WTC11 (cell line): ENCODE data around the gene GADL1.

Source experiments
- PRRX2 ChIP-seq: fragments of 250-450 bp; sonication (Bioruptor Pico); IDR thresholded peaks from 2 replicates; pipeline ENCODE4 v1.8.0; 2021; ENCODE audit warnings: mild to moderate bottlenecking
- ZNF121 ChIP-seq: sonication (generic); formaldehyde crosslinking; IDR thresholded peaks from 2 replicates; pipeline ENCODE4 v1.8.0; 2023; ENCODE audit warnings: missing genetic modification reagents
- ZNF317 ChIP-seq: sonication (generic); formaldehyde crosslinking; IDR thresholded peaks from 2 replicates; pipeline ENCODE4 v1.8.1; 2023; ENCODE audit warnings: low read depth, mild to moderate bottlenecking, moderate library complexity, missing genetic modification reagents, borderline replicate concordance
- TF ChIP-seq, protein P1 (sequence below): sonication (generic); formaldehyde crosslinking; IDR thresholded peaks from 2 replicates; pipeline ENCODE4 v1.8.0; 2023; ENCODE audit warnings: mild to moderate bottlenecking, missing genetic modification reagents
- TF ChIP-seq, protein P2 (sequence below): fragments of 200-600 bp; IDR thresholded peaks from 2 replicates; pipeline ENCODE4 v1.8.0; 2022; ENCODE audit warnings: antibody characterized with exemption
- TF ChIP-seq, protein P3 (sequence below): sonication (generic); formaldehyde crosslinking; IDR thresholded peaks from 2 replicates; pipeline ENCODE4 v1.8.1; 2022; ENCODE audit warnings: low read depth, mild to moderate bottlenecking, moderate library complexity, missing genetic modification reagents, borderline replicate concordance
- TF ChIP-seq, protein P4 (sequence below): sonication (generic); formaldehyde crosslinking; IDR thresholded peaks from 2 replicates; pipeline ENCODE4 v1.8.0; 2022; ENCODE audit warnings: mild to moderate bottlenecking, missing genetic modification reagents
- TF ChIP-seq, protein P5 (sequence below): sonication (generic); formaldehyde crosslinking; IDR thresholded peaks from 2 replicates; pipeline ENCODE4 v1.8.1; 2023; ENCODE audit warnings: mild to moderate bottlenecking, missing genetic modification reagents, moderate library complexity

DNA sequence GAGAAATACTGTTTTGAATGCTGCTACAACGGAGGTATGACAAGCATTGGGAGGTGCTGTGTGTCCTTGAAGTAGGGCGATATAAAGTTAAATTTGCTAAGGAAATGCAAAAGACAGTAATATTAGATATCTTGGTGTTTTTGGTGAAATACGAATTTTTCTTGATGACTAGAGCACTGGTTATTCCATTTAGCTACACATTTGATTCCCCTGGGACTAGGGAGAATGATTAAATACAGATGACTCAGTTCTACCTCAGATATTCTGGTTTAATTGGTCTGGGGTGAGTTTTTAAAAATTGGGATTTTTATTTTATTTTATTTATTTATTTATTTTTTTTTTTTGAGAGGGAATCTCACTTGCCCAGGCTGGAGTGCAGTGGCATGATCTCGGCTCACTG is 18.7 kb upstream of the GADL1 start:
- TF ChIP-seq, protein P1, sequence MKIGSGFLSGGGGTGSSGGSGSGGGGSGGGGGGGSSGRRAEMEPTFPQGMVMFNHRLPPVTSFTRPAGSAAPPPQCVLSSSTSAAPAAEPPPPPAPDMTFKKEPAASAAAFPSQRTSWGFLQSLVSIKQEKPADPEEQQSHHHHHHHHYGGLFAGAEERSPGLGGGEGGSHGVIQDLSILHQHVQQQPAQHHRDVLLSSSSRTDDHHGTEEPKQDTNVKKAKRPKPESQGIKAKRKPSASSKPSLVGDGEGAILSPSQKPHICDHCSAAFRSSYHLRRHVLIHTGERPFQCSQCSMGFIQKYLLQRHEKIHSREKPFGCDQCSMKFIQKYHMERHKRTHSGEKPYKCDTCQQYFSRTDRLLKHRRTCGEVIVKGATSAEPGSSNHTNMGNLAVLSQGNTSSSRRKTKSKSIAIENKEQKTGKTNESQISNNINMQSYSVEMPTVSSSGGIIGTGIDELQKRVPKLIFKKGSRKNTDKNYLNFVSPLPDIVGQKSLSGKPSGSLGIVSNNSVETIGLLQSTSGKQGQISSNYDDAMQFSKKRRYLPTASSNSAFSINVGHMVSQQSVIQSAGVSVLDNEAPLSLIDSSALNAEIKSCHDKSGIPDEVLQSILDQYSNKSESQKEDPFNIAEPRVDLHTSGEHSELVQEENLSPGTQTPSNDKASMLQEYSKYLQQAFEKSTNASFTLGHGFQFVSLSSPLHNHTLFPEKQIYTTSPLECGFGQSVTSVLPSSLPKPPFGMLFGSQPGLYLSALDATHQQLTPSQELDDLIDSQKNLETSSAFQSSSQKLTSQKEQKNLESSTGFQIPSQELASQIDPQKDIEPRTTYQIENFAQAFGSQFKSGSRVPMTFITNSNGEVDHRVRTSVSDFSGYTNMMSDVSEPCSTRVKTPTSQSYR (CRISPR knock-in tag), result no peak
- TF ChIP-seq, protein P2, sequence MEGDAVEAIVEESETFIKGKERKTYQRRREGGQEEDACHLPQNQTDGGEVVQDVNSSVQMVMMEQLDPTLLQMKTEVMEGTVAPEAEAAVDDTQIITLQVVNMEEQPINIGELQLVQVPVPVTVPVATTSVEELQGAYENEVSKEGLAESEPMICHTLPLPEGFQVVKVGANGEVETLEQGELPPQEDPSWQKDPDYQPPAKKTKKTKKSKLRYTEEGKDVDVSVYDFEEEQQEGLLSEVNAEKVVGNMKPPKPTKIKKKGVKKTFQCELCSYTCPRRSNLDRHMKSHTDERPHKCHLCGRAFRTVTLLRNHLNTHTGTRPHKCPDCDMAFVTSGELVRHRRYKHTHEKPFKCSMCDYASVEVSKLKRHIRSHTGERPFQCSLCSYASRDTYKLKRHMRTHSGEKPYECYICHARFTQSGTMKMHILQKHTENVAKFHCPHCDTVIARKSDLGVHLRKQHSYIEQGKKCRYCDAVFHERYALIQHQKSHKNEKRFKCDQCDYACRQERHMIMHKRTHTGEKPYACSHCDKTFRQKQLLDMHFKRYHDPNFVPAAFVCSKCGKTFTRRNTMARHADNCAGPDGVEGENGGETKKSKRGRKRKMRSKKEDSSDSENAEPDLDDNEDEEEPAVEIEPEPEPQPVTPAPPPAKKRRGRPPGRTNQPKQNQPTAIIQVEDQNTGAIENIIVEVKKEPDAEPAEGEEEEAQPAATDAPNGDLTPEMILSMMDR, result no peak
- TF ChIP-seq ZNF317 (no peak), PRRX2 (CRISPR knock-in tag) (no peak), ZNF121 (no peak)
- TF ChIP-seq, protein P3, sequence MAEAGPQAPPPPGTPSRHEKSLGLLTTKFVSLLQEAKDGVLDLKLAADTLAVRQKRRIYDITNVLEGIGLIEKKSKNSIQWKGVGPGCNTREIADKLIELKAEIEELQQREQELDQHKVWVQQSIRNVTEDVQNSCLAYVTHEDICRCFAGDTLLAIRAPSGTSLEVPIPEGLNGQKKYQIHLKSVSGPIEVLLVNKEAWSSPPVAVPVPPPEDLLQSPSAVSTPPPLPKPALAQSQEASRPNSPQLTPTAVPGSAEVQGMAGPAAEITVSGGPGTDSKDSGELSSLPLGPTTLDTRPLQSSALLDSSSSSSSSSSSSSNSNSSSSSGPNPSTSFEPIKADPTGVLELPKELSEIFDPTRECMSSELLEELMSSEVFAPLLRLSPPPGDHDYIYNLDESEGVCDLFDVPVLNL (CRISPR knock-in tag), result no peak
- TF ChIP-seq, protein P4, sequence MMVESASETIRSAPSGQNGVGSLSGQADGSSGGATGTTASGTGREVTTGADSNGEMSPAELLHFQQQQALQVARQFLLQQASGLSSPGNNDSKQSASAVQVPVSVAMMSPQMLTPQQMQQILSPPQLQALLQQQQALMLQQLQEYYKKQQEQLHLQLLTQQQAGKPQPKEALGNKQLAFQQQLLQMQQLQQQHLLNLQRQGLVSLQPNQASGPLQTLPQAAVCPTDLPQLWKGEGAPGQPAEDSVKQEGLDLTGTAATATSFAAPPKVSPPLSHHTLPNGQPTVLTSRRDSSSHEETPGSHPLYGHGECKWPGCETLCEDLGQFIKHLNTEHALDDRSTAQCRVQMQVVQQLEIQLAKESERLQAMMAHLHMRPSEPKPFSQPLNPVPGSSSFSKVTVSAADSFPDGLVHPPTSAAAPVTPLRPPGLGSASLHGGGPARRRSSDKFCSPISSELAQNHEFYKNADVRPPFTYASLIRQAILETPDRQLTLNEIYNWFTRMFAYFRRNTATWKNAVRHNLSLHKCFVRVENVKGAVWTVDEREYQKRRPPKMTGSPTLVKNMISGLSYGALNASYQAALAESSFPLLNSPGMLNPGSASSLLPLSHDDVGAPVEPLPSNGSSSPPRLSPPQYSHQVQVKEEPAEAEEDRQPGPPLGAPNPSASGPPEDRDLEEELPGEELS, result no peak
- TF ChIP-seq, protein P5, sequence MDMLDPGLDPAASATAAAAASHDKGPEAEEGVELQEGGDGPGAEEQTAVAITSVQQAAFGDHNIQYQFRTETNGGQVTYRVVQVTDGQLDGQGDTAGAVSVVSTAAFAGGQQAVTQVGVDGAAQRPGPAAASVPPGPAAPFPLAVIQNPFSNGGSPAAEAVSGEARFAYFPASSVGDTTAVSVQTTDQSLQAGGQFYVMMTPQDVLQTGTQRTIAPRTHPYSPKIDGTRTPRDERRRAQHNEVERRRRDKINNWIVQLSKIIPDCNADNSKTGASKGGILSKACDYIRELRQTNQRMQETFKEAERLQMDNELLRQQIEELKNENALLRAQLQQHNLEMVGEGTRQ, result no peak
